ENCODE data around the gene DNM2. TPM values are rescaled to one million over a fixed set of nuclear protein-coding genes. Genes with fewer than 3 reads are reported as not detected.

Gene DNM2
- total and polyA plus RNA-seq, 2 of the 13 experiments (the other 11 are each of a cell fraction or from before 2014, with no cell fraction given), result 41.7 to 59.8 TPM

DNA sequence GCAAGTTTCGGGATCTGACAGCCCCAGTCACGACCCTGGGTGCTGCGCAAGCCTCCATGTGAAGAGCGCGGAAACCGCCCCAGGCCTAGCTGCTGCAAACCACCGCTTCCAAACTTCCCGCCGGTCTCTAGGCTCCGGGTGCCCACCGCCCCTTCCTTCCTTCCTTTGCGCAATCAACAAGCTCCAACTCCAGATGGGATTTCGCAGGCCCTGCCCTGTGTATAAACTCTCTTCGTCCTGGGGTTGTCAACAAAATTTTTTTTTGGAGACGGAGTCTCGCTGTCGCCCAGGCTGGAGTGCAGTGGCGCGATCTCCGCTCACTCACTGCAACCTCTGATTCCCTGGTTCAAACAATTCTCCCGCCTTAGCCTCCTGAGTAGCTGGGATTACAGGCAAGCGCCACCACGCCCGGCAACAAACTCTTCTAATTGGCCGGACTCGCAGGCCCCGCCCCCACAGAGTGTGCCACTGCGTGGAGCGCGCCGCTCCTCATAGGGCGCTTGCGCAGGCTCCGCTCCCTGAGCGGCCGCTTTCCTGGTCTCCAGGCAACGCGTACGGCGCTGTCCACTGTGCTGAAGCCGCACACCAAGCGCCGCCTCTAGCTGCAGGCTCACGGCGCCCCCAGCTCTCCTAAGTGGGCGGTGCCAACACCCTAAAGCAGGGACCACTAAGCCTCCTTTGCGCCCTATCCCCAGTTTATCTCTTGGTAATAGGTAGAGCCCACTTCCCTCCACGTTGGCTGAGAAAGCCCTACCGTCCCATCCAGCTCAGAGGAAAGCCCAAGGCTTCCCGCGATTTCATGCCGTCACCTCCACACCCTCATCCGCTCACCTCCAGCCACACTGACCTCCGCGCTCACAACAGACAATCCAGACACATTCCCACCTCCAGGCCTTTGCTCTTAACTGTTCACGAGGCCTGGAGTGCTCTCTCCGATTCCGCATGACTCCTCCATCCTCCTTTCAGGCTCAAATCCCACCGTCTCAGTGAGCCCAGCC lies 22.2 kb upstream of the DNM2 start (continued):
- TF ChIP-seq, protein P1, sequence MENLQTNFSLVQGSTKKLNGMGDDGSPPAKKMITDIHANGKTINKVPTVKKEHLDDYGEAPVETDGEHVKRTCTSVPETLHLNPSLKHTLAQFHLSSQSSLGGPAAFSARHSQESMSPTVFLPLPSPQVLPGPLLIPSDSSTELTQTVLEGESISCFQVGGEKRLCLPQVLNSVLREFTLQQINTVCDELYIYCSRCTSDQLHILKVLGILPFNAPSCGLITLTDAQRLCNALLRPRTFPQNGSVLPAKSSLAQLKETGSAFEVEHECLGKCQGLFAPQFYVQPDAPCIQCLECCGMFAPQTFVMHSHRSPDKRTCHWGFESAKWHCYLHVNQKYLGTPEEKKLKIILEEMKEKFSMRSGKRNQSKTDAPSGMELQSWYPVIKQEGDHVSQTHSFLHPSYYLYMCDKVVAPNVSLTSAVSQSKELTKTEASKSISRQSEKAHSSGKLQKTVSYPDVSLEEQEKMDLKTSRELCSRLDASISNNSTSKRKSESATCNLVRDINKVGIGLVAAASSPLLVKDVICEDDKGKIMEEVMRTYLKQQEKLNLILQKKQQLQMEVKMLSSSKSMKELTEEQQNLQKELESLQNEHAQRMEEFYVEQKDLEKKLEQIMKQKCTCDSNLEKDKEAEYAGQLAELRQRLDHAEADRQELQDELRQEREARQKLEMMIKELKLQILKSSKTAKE (CRISPR knock-in tag; IDR thresholded peaks at IDR 0.05; ENCODE audit: borderline replicate concordance), result no peak
- TF ChIP-seq MAF1 (CRISPR knock-in tag; IDR thresholded peaks at IDR 0.05; ENCODE audit: borderline replicate concordance), result no peak
- TF ChIP-seq ZNF546 (CRISPR knock-in tag; conservative IDR thresholded peaks at IDR 0.05), result peak; percentile 99
- TF ChIP-seq POLR2A (IDR thresholded peaks at IDR 0.05; ENCODE audit: insufficient read depth in 1 of 2, low read depth in 2 of 2, low read length in 2 of 2), result no peak
- TF ChIP-seq, protein P2, sequence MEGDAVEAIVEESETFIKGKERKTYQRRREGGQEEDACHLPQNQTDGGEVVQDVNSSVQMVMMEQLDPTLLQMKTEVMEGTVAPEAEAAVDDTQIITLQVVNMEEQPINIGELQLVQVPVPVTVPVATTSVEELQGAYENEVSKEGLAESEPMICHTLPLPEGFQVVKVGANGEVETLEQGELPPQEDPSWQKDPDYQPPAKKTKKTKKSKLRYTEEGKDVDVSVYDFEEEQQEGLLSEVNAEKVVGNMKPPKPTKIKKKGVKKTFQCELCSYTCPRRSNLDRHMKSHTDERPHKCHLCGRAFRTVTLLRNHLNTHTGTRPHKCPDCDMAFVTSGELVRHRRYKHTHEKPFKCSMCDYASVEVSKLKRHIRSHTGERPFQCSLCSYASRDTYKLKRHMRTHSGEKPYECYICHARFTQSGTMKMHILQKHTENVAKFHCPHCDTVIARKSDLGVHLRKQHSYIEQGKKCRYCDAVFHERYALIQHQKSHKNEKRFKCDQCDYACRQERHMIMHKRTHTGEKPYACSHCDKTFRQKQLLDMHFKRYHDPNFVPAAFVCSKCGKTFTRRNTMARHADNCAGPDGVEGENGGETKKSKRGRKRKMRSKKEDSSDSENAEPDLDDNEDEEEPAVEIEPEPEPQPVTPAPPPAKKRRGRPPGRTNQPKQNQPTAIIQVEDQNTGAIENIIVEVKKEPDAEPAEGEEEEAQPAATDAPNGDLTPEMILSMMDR (CRISPR knock-in tag; IDR thresholded peaks at IDR 0.05), result peak; percentile 48
- TF ChIP-seq BRD4 (CRISPR knock-in tag; IDR thresholded peaks at IDR 0.05), result no peak
- TF ChIP-seq ZNF7 (CRISPR knock-in tag; IDR thresholded peaks at IDR 0.05), result peak; percentile 67
- TF ChIP-seq, protein P3, sequence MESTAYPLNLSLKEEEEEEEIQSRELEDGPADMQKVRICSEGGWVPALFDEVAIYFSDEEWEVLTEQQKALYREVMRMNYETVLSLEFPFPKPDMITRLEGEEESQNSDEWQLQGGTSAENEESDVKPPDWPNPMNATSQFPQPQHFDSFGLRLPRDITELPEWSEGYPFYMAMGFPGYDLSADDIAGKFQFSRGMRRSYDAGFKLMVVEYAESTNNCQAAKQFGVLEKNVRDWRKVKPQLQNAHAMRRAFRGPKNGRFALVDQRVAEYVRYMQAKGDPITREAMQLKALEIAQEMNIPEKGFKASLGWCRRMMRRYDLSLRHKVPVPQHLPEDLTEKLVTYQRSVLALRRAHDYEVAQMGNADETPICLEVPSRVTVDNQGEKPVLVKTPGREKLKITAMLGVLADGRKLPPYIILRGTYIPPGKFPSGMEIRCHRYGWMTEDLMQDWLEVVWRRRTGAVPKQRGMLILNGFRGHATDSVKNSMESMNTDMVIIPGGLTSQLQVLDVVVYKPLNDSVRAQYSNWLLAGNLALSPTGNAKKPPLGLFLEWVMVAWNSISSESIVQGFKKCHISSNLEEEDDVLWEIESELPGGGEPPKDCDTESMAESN (CRISPR knock-in tag; conservative IDR thresholded peaks at IDR 0.05), result no peak
- TF ChIP-seq ZNF44 (CRISPR knock-in tag; IDR thresholded peaks at IDR 0.05), result no peak
- TF ChIP-seq NAIF1 (CRISPR knock-in tag; IDR thresholded peaks at IDR 0.05; ENCODE audit: borderline replicate concordance), result peak; percentile 98
- peak; percentile 95 for TF ChIP-seq SMAD3 (CRISPR knock-in tag; IDR thresholded peaks at IDR 0.05)
- TF ChIP-seq SP1 (IDR thresholded peaks at IDR 0.05), result no peak
- TF ChIP-seq SP1 (CRISPR knock-in tag; IDR thresholded peaks at IDR 0.05), result peak; percentile 68
- TF ChIP-seq, protein P4, sequence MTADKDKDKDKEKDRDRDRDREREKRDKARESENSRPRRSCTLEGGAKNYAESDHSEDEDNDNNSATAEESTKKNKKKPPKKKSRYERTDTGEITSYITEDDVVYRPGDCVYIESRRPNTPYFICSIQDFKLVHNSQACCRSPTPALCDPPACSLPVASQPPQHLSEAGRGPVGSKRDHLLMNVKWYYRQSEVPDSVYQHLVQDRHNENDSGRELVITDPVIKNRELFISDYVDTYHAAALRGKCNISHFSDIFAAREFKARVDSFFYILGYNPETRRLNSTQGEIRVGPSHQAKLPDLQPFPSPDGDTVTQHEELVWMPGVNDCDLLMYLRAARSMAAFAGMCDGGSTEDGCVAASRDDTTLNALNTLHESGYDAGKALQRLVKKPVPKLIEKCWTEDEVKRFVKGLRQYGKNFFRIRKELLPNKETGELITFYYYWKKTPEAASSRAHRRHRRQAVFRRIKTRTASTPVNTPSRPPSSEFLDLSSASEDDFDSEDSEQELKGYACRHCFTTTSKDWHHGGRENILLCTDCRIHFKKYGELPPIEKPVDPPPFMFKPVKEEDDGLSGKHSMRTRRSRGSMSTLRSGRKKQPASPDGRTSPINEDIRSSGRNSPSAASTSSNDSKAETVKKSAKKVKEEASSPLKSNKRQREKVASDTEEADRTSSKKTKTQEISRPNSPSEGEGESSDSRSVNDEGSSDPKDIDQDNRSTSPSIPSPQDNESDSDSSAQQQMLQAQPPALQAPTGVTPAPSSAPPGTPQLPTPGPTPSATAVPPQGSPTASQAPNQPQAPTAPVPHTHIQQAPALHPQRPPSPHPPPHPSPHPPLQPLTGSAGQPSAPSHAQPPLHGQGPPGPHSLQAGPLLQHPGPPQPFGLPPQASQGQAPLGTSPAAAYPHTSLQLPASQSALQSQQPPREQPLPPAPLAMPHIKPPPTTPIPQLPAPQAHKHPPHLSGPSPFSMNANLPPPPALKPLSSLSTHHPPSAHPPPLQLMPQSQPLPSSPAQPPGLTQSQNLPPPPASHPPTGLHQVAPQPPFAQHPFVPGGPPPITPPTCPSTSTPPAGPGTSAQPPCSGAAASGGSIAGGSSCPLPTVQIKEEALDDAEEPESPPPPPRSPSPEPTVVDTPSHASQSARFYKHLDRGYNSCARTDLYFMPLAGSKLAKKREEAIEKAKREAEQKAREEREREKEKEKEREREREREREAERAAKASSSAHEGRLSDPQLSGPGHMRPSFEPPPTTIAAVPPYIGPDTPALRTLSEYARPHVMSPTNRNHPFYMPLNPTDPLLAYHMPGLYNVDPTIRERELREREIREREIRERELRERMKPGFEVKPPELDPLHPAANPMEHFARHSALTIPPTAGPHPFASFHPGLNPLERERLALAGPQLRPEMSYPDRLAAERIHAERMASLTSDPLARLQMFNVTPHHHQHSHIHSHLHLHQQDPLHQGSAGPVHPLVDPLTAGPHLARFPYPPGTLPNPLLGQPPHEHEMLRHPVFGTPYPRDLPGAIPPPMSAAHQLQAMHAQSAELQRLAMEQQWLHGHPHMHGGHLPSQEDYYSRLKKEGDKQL (CRISPR knock-in tag; IDR thresholded peaks at IDR 0.05; ENCODE audit: low read depth), result no peak
- TF ChIP-seq ZNF121 (CRISPR knock-in tag; IDR thresholded peaks at IDR 0.05), result no peak
- no peak for TF ChIP-seq ZNF672 (CRISPR knock-in tag; IDR thresholded peaks at IDR 0.05)
- no peak for TF ChIP-seq KLF9 (CRISPR knock-in tag; IDR thresholded peaks at IDR 0.05; ENCODE audit: low read depth)
- no peak for TF ChIP-seq TBL1XR1 (IDR thresholded peaks at IDR 0.05; ENCODE audit: borderline replicate concordance, low read length, partially characterized antibody)
- peak; percentile 89 for TF ChIP-seq ZNF441 (CRISPR knock-in tag; IDR thresholded peaks at IDR 0.05; ENCODE audit: borderline replicate concordance)

Measured in HepG2 (cell line).